Rectal smooth muscle tissue (tissue), 1 donor: ENCODE data around the gene STK38L.

Experiments
- H3K27ac ChIP-seq: one replicate; pipeline ENCODE4 v1.7.0; 2013; ENCODE audit warnings: low read depth, low read length, inconsistent platforms
- H3K27me3 ChIP-seq: one replicate; pipeline ENCODE4 v1.7.0; 2013; ENCODE audit warnings: low read length; ENCODE audit not compliant: control insufficient read depth, insufficient read depth
- H3K36me3 ChIP-seq: one replicate; pipeline ENCODE4 v1.7.0; 2013; ENCODE audit warnings: low read length; ENCODE audit not compliant: control insufficient read depth, insufficient read depth
- H3K4me1 ChIP-seq: one replicate; pipeline ENCODE4 v1.7.0; 2013; ENCODE audit warnings: low read length; ENCODE audit not compliant: control insufficient read depth, insufficient read depth
- H3K4me3 ChIP-seq: one replicate; pipeline ENCODE4 v1.7.0; 2013; ENCODE audit warnings: low read length
- H3K9ac ChIP-seq: one replicate; pipeline ENCODE4 v1.7.0; 2013; ENCODE audit warnings: low read length

STK38L gene

GRCh38 chr12:27237790-27238771, 6.0 kb upstream of the STK38L start:
- Histone ChIP-seq H3K27ac (no peak overlapping the region), H3K4me1 (no peaks in the 10 kb centered on the region), H3K9ac (no peak overlapping the region), H3K4me3 (no peak overlapping the region), H3K27me3 (no peaks in the 10 kb centered on the region), H3K36me3 (no peaks in the 10 kb centered on the region)

- no peaks in the 10 kb centered on the region for H3K27me3 ChIP-seq
- H3K27ac ChIP-seq: no peak overlapping the region
- no peaks in the 10 kb centered on the region for H3K36me3 ChIP-seq
- peaks cover 3% of the 10 kb centered on the region for H3K4me1 ChIP-seq
- no peak overlapping the region for H3K4me3 ChIP-seq
- H3K9ac ChIP-seq: no peak overlapping the region
Measured at GRCh38 chr12:27243006-27243405, 1.1 kb upstream of the STK38L start.

GRCh38 chr12:27244689-27245488, 803 bp downstream of the STK38L start:
- peak overlapping the region; percentile 63 for H3K9ac ChIP-seq
- peak overlapping the region; percentile 93 for H3K27ac ChIP-seq
- H3K36me3 ChIP-seq: no peaks in the 10 kb centered on the region
- peaks cover 8% of the 10 kb centered on the region for H3K4me1 ChIP-seq
- peak overlapping the region; percentile 83 for H3K4me3 ChIP-seq
- no peaks in the 10 kb centered on the region for H3K27me3 ChIP-seq

GRCh38 chr12:27246141-27246540, 2.1 kb downstream of the STK38L start:
- Histone ChIP-seq H3K27ac (peak overlapping the region; percentile 93), H3K27me3 (no peaks in the 10 kb centered on the region), H3K4me3 (peak overlapping the region; percentile 35), H3K4me1 (peaks cover 11% of the 10 kb centered on the region), H3K9ac (no peak overlapping the region), H3K36me3 (no peaks in the 10 kb centered on the region)

GRCh38 chr12:27246774-27247173, 2.7 kb downstream of the STK38L start:
- no peaks in the 10 kb centered on the region for H3K27me3 ChIP-seq
- H3K4me3 ChIP-seq: peak overlapping the region; percentile 17
- H3K27ac ChIP-seq: peak overlapping the region; percentile 93
- H3K9ac ChIP-seq: no peak overlapping the region
- H3K4me1 ChIP-seq: peaks cover 16% of the 10 kb centered on the region
- no peaks in the 10 kb centered on the region for H3K36me3 ChIP-seq

GRCh38 chr12:27252934-27253333, 8.8 kb downstream of the STK38L start:
- Histone ChIP-seq H3K4me1 (peaks cover 31% of the 10 kb centered on the region), H3K27ac (peak overlapping the region; percentile 47), H3K9ac (no peak overlapping the region)

GRCh38 chr12:27253347-27253746, 9.3 kb downstream of the STK38L start:
- peaks cover 28% of the 10 kb centered on the region for H3K4me1 ChIP-seq
- peak overlapping the region; percentile 47 for H3K27ac ChIP-seq
- no peaks in the 10 kb centered on the region for H3K36me3 ChIP-seq
- no peaks in the 10 kb centered on the region for H3K27me3 ChIP-seq
- no peak overlapping the region for H3K9ac ChIP-seq
- no peak overlapping the region for H3K4me3 ChIP-seq

More at GRCh38 chr12:27252934-27253333, 8.8 kb downstream of the STK38L start:
- Histone ChIP-seq H3K36me3 (no peaks in the 10 kb centered on the region), H3K4me3 (peak overlapping the region; percentile 31), H3K27me3 (no peaks in the 10 kb centered on the region)

- Histone ChIP-seq H3K4me3 (no peak overlapping the region), H3K27ac (peak overlapping the region; percentile 38), H3K36me3 (no peaks in the 10 kb centered on the region), H3K27me3 (no peaks in the 10 kb centered on the region), H3K4me1 (peaks cover 39% of the 10 kb centered on the region), H3K9ac (no peak overlapping the region)
Measured at GRCh38 chr12:27255806-27256205, 11.7 kb downstream of the STK38L start.

- H3K36me3 ChIP-seq: no peaks in the 10 kb centered on the region
- no peak overlapping the region for H3K9ac ChIP-seq
- peaks cover 41% of the 10 kb centered on the region for H3K4me1 ChIP-seq
- H3K27ac ChIP-seq: peak overlapping the region; percentile 21
- no peak overlapping the region for H3K4me3 ChIP-seq
- no peaks in the 10 kb centered on the region for H3K27me3 ChIP-seq
Measured at GRCh38 chr12:27257104-27257843, 13.2 kb downstream of the STK38L start.

- peak overlapping the region; percentile 63 for H3K27ac ChIP-seq
- no peak overlapping the region for H3K4me3 ChIP-seq
- H3K4me1 ChIP-seq: peaks cover 27% of the 10 kb centered on the region
- no peaks in the 10 kb centered on the region for H3K36me3 ChIP-seq
- H3K9ac ChIP-seq: no peak overlapping the region
- H3K27me3 ChIP-seq: no peaks in the 10 kb centered on the region
Measured at GRCh38 chr12:27260746-27261145, 16.7 kb downstream of the STK38L start.

- Histone ChIP-seq H3K9ac (no peak overlapping the region), H3K4me3 (no peak overlapping the region), H3K27ac (peak overlapping the region; percentile 14)
Measured at GRCh38 chr12:27261866-27262265, 17.8 kb downstream of the STK38L start.

GRCh38 chr12:27270148-27270547, 26.1 kb downstream of the STK38L start:
- Histone ChIP-seq H3K4me1 (peaks cover 16% of the 10 kb centered on the region), H3K27ac (no peak overlapping the region), H3K27me3 (no peaks in the 10 kb centered on the region), H3K9ac (no peak overlapping the region), H3K4me3 (no peak overlapping the region), H3K36me3 (no peaks in the 10 kb centered on the region)

More at GRCh38 chr12:27261866-27262265, 17.8 kb downstream of the STK38L start:
- H3K36me3 ChIP-seq: no peaks in the 10 kb centered on the region
- no peaks in the 10 kb centered on the region for H3K27me3 ChIP-seq
- H3K4me1 ChIP-seq: peaks cover 27% of the 10 kb centered on the region
